GM19239 (cell line): ENCODE data around the gene CHMP1B.

Experiments used
- DNase-seq: peaks from one replicate; pipeline ENCODE4 v3.0.0; 2011; ENCODE audit warnings: low spot score; ENCODE audit not compliant: insufficient read length
- FAIRE-seq: peaks from 2 replicates; lab custom pipeline; 2011; peaks lifted over from hg19 to GRCh38; lab: Jason Lieb, UNC

Gene CHMP1B

GRCh38 chr18:11865071-11865470 lies 13.9 kb downstream of the CHMP1B start:
- DNase-seq (no peak), FAIRE-seq (no peak)

GRCh38 chr18:11866329-11866728 lies 15.1 kb downstream of the CHMP1B start:
- no peak for FAIRE-seq

GRCh38 chr18:11866764-11867163 lies 15.6 kb downstream of the CHMP1B start:
- DNase-seq = no peak

More at GRCh38 chr18:11866329-11866728, 15.1 kb downstream of the CHMP1B start:
- no peak for DNase-seq

GRCh38 chr18:11868230-11868629 lies 17.0 kb downstream of the CHMP1B start:
- DNase-seq = no peak
- no peak for FAIRE-seq

More at GRCh38 chr18:11866764-11867163, 15.6 kb downstream of the CHMP1B start:
- no peak for FAIRE-seq

GRCh38 chr18:11871501-11871900 lies 20.3 kb downstream of the CHMP1B start:
- no peak for DNase-seq
- no peak for FAIRE-seq

GRCh38 chr18:11872479-11873136 lies 21.4 kb downstream of the CHMP1B start:
- DNase-seq (no peak), FAIRE-seq (no peak)

- no peak for FAIRE-seq
Observed at GRCh38 chr18:11873670-11874340, 22.6 kb downstream of the CHMP1B start.

GRCh38 chr18:11874676-11875075 lies 23.5 kb downstream of the CHMP1B start:
- no peak for FAIRE-seq
- no peak for DNase-seq

More at GRCh38 chr18:11873670-11874340, 22.6 kb downstream of the CHMP1B start:
- DNase-seq = no peak

GRCh38 chr18:11877497-11878135 lies 26.4 kb downstream of the CHMP1B start:
- FAIRE-seq = no peak

GRCh38 chr18:11880586-11881304 lies 29.5 kb downstream of the CHMP1B start:
- no peak for DNase-seq

More at GRCh38 chr18:11877497-11878135, 26.4 kb downstream of the CHMP1B start:
- DNase-seq = no peak

GRCh38 chr18:11882636-11883035 lies 31.4 kb downstream of the CHMP1B start:
- FAIRE-seq = no peak
- DNase-seq = no peak

More at GRCh38 chr18:11880586-11881304, 29.5 kb downstream of the CHMP1B start:
- no peak for FAIRE-seq

GRCh38 chr18:11883153-11883552 lies 31.9 kb downstream of the CHMP1B start:
- FAIRE-seq (peak; percentile 11), DNase-seq (peak; percentile 35)

- no peak for FAIRE-seq
- DNase-seq = no peak
Observed at GRCh38 chr18:11884396-11885030, 33.3 kb downstream of the CHMP1B start.

GRCh38 chr18:11885278-11885947 lies 34.2 kb downstream of the CHMP1B start:
- no peak for FAIRE-seq
- no peak for DNase-seq

GRCh38 chr18:11886577-11887110 lies 35.4 kb downstream of the CHMP1B start:
- FAIRE-seq (no peak), DNase-seq (no peak)

- DNase-seq (no peak), FAIRE-seq (no peak)
Observed at GRCh38 chr18:11887328-11888128, 36.3 kb downstream of the CHMP1B start.

GRCh38 chr18:11888726-11889125 lies 37.5 kb downstream of the CHMP1B start:
- DNase-seq (no peak), FAIRE-seq (no peak)

GRCh38 chr18:11889284-11889683 lies 38.1 kb downstream of the CHMP1B start:
- DNase-seq (no peak), FAIRE-seq (no peak)
